SK-N-SH (cell line): ENCODE measurements around the gene XXYLT1. TPM values are rescaled to one million over a fixed set of nuclear protein-coding genes. Genes with fewer than 3 reads are reported as not detected.

Experiments used
- CTCF ChIA-PET: fragments of 300-600, 350-600 bp; formaldehyde crosslinking; extraction: SDS; loops from one replicate; lab custom pipeline; 2021; lab: Yijun Ruan, JAX
- POLR2A ChIA-PET: fragments of 350-600 bp; sonication (Branson Sonifier 250); formaldehyde crosslinking; extraction: SDS; loops from one replicate; lab custom pipeline; 2020; ENCODE audit warnings: antibody characterized with exemption, inconsistent platforms; lab: Yijun Ruan, JAX
- DNase-seq: peaks from one replicate; pipeline ENCODE4 v3.0.0; 2012
- H2AFZ ChIP-seq: fragments of 200-600 bp; sonication (generic); 2 replicates; pipeline ENCODE4 v1.8.1; 2016; ENCODE audit warnings: antibody characterized with exemption, mild to moderate bottlenecking, low read depth
- H3F3A ChIP-seq: fragments of 200-600 bp; sonication (generic); replicated peaks from 2 replicates; pipeline ENCODE3; 2016; ENCODE audit warnings: antibody characterized with exemption, mild to moderate bottlenecking; ENCODE audit not compliant: insufficient read depth
- H3K27ac ChIP-seq, 2 experiments: fragments of 200-500 bp in 1 of 2; fragments of 200-600 bp in 1 of 2; sonication (Bioruptor generic) in 1 of 2; sonication (generic), shearing (Covaris generic) in 1 of 2; 2 replicates each; pipeline versions ENCODE4 v1.5.1 to v1.6.1; 2014 to 2016; ENCODE audit warnings: low read depth in 2 of 2, inconsistent platforms in 1 of 2, low read length in 1 of 2, mild to moderate bottlenecking in 1 of 2, mixed read lengths in 1 of 2
- H3K27me3 ChIP-seq: fragments of 200-600 bp; sonication (generic), shearing (Covaris generic); 2 replicates; pipeline ENCODE4 v1.6.1; 2016; ENCODE audit warnings: mixed run types; ENCODE audit not compliant: insufficient read depth
- H3K36me3 ChIP-seq, 2 experiments: fragments of 200-500 bp in 1 of 2; fragments of 200-600 bp in 1 of 2; sonication (Bioruptor generic) in 1 of 2; sonication (generic) in 1 of 2; replicated peaks in 1 of 2; 2 replicates each; pipeline versions ENCODE3 to v1.5.1; 2014 to 2016; ENCODE audit warnings: low read length in 1 of 2, mild to moderate bottlenecking in 1 of 2; ENCODE audit not compliant: insufficient read depth in 2 of 2, control insufficient read depth in 1 of 2
- H3K4me1 ChIP-seq, 2 experiments: fragments of 200-500 bp in 1 of 2; fragments of 200-600 bp in 1 of 2; sonication (Bioruptor generic) in 1 of 2; sonication (generic), shearing (Covaris generic) in 1 of 2; 2 replicates each; pipeline versions ENCODE4 v1.5.1 to v1.6.1; 2014 to 2016; ENCODE audit warnings: low read depth in 1 of 2, low read length in 1 of 2, mixed run types in 1 of 2; ENCODE audit not compliant: insufficient read depth in 2 of 2, control insufficient read depth in 1 of 2
- H3K4me2 ChIP-seq: fragments of 200-600 bp; sonication (generic), shearing (Covaris generic); 2 replicates; pipeline ENCODE4 v1.6.1; 2017; ENCODE audit warnings: mixed run types
- H3K4me3 ChIP-seq, 2 experiments: fragments of 200-500 bp in 1 of 2; fragments of 200-600 bp in 1 of 2; sonication (Bioruptor generic) in 1 of 2; sonication (generic), shearing (Covaris generic) in 1 of 2; 2 replicates each; pipeline versions ENCODE4 v1.5.1 to v1.8.1; 2014 to 2016; ENCODE audit warnings: low read depth in 2 of 2, inconsistent platforms in 1 of 2, low read length in 1 of 2, mild to moderate bottlenecking in 1 of 2, mixed read lengths in 1 of 2, moderate library complexity in 1 of 2
- H3K79me2 ChIP-seq: fragments of 200-600 bp; sonication (generic); 2 replicates; pipeline ENCODE4 v1.8.1; 2017; ENCODE audit warnings: mild to moderate bottlenecking; ENCODE audit not compliant: insufficient read depth
- H3K9ac ChIP-seq: fragments of 200-600 bp; sonication (generic); 2 replicates; pipeline ENCODE4 v1.6.1; 2017; ENCODE audit warnings: mixed run types
- H3K9me2 ChIP-seq: fragments of 200-600 bp; sonication (generic); 2 replicates; pipeline ENCODE4 v1.6.1; 2017; ENCODE audit warnings: mixed run types
- H3K9me3 ChIP-seq: fragments of 200-600 bp; sonication (generic); 2 replicates; pipeline ENCODE4 v1.6.1; 2017; ENCODE audit warnings: mixed run types, mild to moderate bottlenecking, moderate library complexity
- H4K20me1 ChIP-seq: fragments of 200-600 bp; sonication (generic); 2 replicates; pipeline ENCODE4 v1.6.1; 2017; ENCODE audit warnings: mild to moderate bottlenecking, mixed run types; ENCODE audit not compliant: insufficient read depth
- EP300 ChIP-seq, 2 experiments: IDR thresholded peaks; 2 replicates each; pipeline versions ENCODE4 v1.4.0 to v1.6.1; 2012; ENCODE audit warnings: borderline replicate concordance in 1 of 2, low read depth in 1 of 2, low read length in 1 of 2
- MXI1 ChIP-seq: IDR thresholded peaks from 2 replicates; pipeline ENCODE4 v1.6.1; 2012; ENCODE audit warnings: mild to moderate bottlenecking, low read depth, low read length, improper control_type of control experiment
- RAD21 ChIP-seq: IDR thresholded peaks from 2 replicates; pipeline ENCODE4 v1.6.1; 2012; ENCODE audit warnings: mild to moderate bottlenecking, low read length
- SIN3A ChIP-seq: IDR thresholded peaks from 2 replicates; pipeline ENCODE4 v1.6.1; 2012; ENCODE audit warnings: low read depth, mild to moderate bottlenecking, low read length, moderate library complexity, borderline replicate concordance
- USF2 ChIP-seq: fragments of 150-350 bp; IDR thresholded peaks from 2 replicates; pipeline ENCODE4 v1.6.1; 2017; ENCODE audit warnings: antibody characterized with exemption, low read length, low read depth, borderline replicate concordance
- WGBS: methylation state at CpG from one replicate; pipeline ENCODE4 v1.1.6; 2017; ENCODE audit warnings: low lambda C conversion rate; 5-methylcytosine and 5-hydroxymethylcytosine counted together
- polyA plus RNA-seq, 3 experiments: library from polyadenylated mRNA; depleted of rRNA; stranded (reverse); fragments of >200 nt; gene quantifications; 2 replicates each; pipeline ENCODE4 v1.2.3, GENCODE V29; 2012
- TF ChIP-seq, protein P1 (sequence below): IDR thresholded peaks from 2 replicates; pipeline ENCODE4 v1.4.0; 2012; ENCODE audit warnings: low read depth, borderline replicate concordance

XXYLT1 gene
- polyA plus RNA-seq, 1 of the 3 experiments (the other 2 are of a cell fraction): 22.6 TPM

- Histone ChIP-seq H3K4me3 (no peak overlapping the region), H3K9me3 (no peaks in the 10 kb centered on the region), H3K9ac (no peak overlapping the region), H3K9me2 (no peaks in the 10 kb centered on the region), H3K79me2 (no peaks in the 10 kb centered on the region), H3F3A (peaks cover 25% of the 10 kb centered on the region), H3K4me1 (peaks cover 24 to 28% of the 10 kb centered on the region in 2 experiments), H2AFZ (no peak overlapping the region), H3K27ac (no peak overlapping the region), H3K36me3 (peaks cover 0 to 3% of the 10 kb centered on the region in 2 experiments), H4K20me1 (no peaks in the 10 kb centered on the region), H3K27me3 (no peaks in the 10 kb centered on the region), H3K4me2 (no peak overlapping the region)
- 95% methylated on average over 7 of the region's 8 CpGs for WGBS
- no peak for DNase-seq
- TF ChIP-seq MXI1 (no peak), USF2 (no peak)
- TF ChIP-seq, protein P1, sequence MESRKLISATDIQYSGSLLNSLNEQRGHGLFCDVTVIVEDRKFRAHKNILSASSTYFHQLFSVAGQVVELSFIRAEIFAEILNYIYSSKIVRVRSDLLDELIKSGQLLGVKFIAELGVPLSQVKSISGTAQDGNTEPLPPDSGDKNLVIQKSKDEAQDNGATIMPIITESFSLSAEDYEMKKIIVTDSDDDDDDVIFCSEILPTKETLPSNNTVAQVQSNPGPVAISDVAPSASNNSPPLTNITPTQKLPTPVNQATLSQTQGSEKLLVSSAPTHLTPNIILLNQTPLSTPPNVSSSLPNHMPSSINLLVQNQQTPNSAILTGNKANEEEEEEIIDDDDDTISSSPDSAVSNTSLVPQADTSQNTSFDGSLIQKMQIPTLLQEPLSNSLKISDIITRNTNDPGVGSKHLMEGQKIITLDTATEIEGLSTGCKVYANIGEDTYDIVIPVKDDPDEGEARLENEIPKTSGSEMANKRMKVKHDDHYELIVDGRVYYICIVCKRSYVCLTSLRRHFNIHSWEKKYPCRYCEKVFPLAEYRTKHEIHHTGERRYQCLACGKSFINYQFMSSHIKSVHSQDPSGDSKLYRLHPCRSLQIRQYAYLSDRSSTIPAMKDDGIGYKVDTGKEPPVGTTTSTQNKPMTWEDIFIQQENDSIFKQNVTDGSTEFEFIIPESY: no peak
- POLR2A ChIA-PET: no interaction called here
- CTCF ChIA-PET: interaction anchor here (1.2 to 6.4 kb wide), 5 partner anchors 9 to 421 kb away, joined by 3 to 96 read pairs (median 23); no protein-coding TSS in a partner anchor
Observed at GRCh38 chr3:195104340-195104739, 166.6 kb downstream of the XXYLT1 start.

DNA sequence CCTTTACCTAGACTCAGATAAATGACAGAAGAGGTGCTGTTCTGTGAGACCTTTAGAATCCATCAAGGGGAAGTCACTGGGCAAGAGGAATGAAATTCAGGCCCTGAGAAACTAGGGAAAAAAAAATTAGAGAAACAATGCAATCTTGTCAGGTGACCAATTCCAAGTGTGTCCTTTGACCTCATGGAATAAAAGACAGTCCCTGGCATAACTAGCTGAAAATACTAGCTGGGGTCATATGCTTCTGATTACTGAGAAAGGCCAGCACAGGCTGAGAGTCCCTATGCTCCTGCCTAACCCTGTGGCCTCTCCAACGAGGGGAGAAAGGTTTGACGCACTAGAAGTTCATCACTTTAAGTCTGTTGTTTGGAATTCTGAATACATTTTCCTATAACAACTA, 167.3 kb downstream of the XXYLT1 start:
- peak overlapping the region in 1 of 2 experiments; percentile 89; a peak in 1 of 4 replicates for H3K27ac ChIP-seq
- peaks cover 25% of the 10 kb centered on the region for H3F3A ChIP-seq
- DNase-seq: no peak
- whole genome bisulfite sequencing: 89% methylated on average over 2 of the region's 2 CpGs
- H3K27me3 ChIP-seq: no peaks in the 10 kb centered on the region
- no peak for TF ChIP-seq RAD21
- TF ChIP-seq EP300 (IDR thresholded peaks at IDR 0.05; ENCODE audit: borderline replicate concordance in 1 of 2, low read depth in 1 of 2, low read length in 1 of 2): no peak
- no peak for TF ChIP-seq SIN3A
- TF ChIP-seq MXI1: no peak
- ChIA-PET POLR2A (no interaction called here), CTCF (interaction anchor here (6.4 kb wide), 1 partner anchor 421 kb away, joined by 96 read pairs; no protein-coding TSS in a partner anchor)
- H3K4me2 ChIP-seq: no peak overlapping the region
- no peaks in the 10 kb centered on the region for H3K79me2 ChIP-seq
- no peaks in the 10 kb centered on the region for H3K9me3 ChIP-seq
- no peak overlapping the region for H2AFZ ChIP-seq
- no peaks in the 10 kb centered on the region for H3K36me3 ChIP-seq
- no peak overlapping the region for H3K9ac ChIP-seq
- no peak overlapping the region for H3K4me3 ChIP-seq
- H3K4me1 ChIP-seq: peaks cover 24 to 28% of the 10 kb centered on the region in 2 experiments
- H4K20me1 ChIP-seq: no peaks in the 10 kb centered on the region
- H3K9me2 ChIP-seq: no peaks in the 10 kb centered on the region
